K562 (cell line): ENCODE data around the gene GABRA4. TPM values are rescaled to one million over a fixed set of nuclear protein-coding genes. Genes with fewer than 3 reads are reported as not detected.

Source experiments
- ATAC-seq: fragments of 200-7000 bp; cut with Tn5 transposase; 3 replicates; pipeline ENCODE4 v1.9.1; 2020; ENCODE audit warnings: moderate library complexity
- BruUV-seq: library from RNA; stranded (reverse); fragments of 400-500 nt; replicated peaks from 2 replicates; lab custom pipeline; 2021; lab: Mats Ljungman, UMichigan
- CTCF ChIA-PET: fragments of 300-600 bp; formaldehyde crosslinking; extraction: SDS; loops from one replicate; lab custom pipeline; 2021; ENCODE audit warnings: low intra/inter-chr PET ratio; lab: Yijun Ruan, JAX
- POLR2A ChIA-PET: fragments of 300-600, 350-650 bp; sonication (Branson Sonifier 250); formaldehyde crosslinking; extraction: SDS; loops from one replicate; lab custom pipeline; 2021; ENCODE audit warnings: antibody characterized with exemption, inconsistent platforms; lab: Yijun Ruan, JAX
- DNase-seq, 4 experiments: peaks; one replicate each; pipeline versions ENCODE4 v3.0.0 to v3.0.0-alpha.2; 2011 to 2018; ENCODE audit warnings: low spot score in 3 of 4, mixed read lengths in 3 of 4; ENCODE audit errors: extremely low read depth in 1 of 4
- FAIRE-seq: peaks from 2 replicates; lab custom pipeline; 2011; peaks lifted over from hg19 to GRCh38; lab: Jason Lieb, UNC
- H2AFZ ChIP-seq: 2 replicates; pipeline ENCODE4 v1.6.0; 2011; ENCODE audit warnings: low read depth, low read length, control low read depth, inconsistent platforms
- H3K27ac ChIP-seq: fragments of 200-600 bp; 3 replicates; pipeline ENCODE4 v1.8.0; 2011; ENCODE audit warnings: low read depth, mild to moderate bottlenecking, control low read depth, inconsistent platforms, low read length, moderate library complexity, mixed read lengths; ENCODE audit errors: extremely low read depth
- H3K27me3 ChIP-seq, 2 experiments: fragments of 300-600 bp in 1 of 2; 2 replicates in 1 of 2; 3 replicates in 1 of 2; pipeline versions ENCODE4 v1.6.0 to v1.8.0; 2011; ENCODE audit warnings: inconsistent platforms in 2 of 2, low read length in 2 of 2, mild to moderate bottlenecking in 1 of 2, mixed read lengths in 1 of 2, moderate library complexity in 1 of 2; ENCODE audit not compliant: control insufficient read depth in 2 of 2, insufficient read depth in 2 of 2
- H3K36me3 ChIP-seq: fragments of 300-600 bp; 3 replicates; pipeline ENCODE4 v1.8.0; 2011; ENCODE audit warnings: mild to moderate bottlenecking, low read length, inconsistent platforms; ENCODE audit not compliant: control insufficient read depth, insufficient read depth
- H3K4me1 ChIP-seq, 2 experiments: fragments of 200-600 bp in 1 of 2; replicated peaks in 1 of 2; 2 replicates in 1 of 2; 3 replicates in 1 of 2; pipeline versions ENCODE4 v1.5.1 to v1.8.0; 2011; ENCODE audit warnings: inconsistent platforms in 2 of 2, low read length in 2 of 2, mild to moderate bottlenecking in 1 of 2, mixed read lengths in 1 of 2, moderate library complexity in 1 of 2; ENCODE audit not compliant: control insufficient read depth in 2 of 2, insufficient read depth in 2 of 2
- H3K4me2 ChIP-seq: 2 replicates; pipeline ENCODE4 v1.6.1; 2011; ENCODE audit warnings: low read length, control low read depth, inconsistent platforms, mixed read lengths; ENCODE audit not compliant: insufficient read depth
- H3K4me3 ChIP-seq: fragments of 200-600 bp; sonication (generic), shearing (Covaris generic); 2 replicates; pipeline ENCODE4 v1.5.1; 2016; ENCODE audit warnings: control low read depth, inconsistent platforms
- H3K79me2 ChIP-seq: fragments of 200-600 bp; 3 replicates; pipeline ENCODE4 v1.8.0; 2011; ENCODE audit warnings: low read length, inconsistent platforms; ENCODE audit not compliant: control insufficient read depth, insufficient read depth
- H3K9ac ChIP-seq, 2 experiments: 2 replicates each; pipeline versions ENCODE4 v1.6.0 to v1.6.1; 2011; ENCODE audit warnings: low read depth in 2 of 2, low read length in 2 of 2, control low read depth in 1 of 2, inconsistent platforms in 1 of 2, mild to moderate bottlenecking in 1 of 2, mixed read lengths in 1 of 2; ENCODE audit not compliant: insufficient read depth in 1 of 2
- H3K9me1 ChIP-seq: one replicate; pipeline ENCODE4 v1.6.0; 2011; ENCODE audit warnings: inconsistent platforms, mild to moderate bottlenecking, low read length, moderate library complexity; ENCODE audit not compliant: control insufficient read depth, insufficient read depth
- H3K9me3 ChIP-seq: replicated peaks from 2 replicates; pipeline ENCODE4 v1.5.1; 2011; ENCODE audit warnings: low read depth, low read length, inconsistent platforms; ENCODE audit not compliant: control insufficient read depth, insufficient read depth
- H4K20me1 ChIP-seq: replicated peaks from 2 replicates; pipeline ENCODE4 v1.6.1; 2011; ENCODE audit warnings: low read length, inconsistent platforms, mixed read lengths; ENCODE audit not compliant: control insufficient read depth, insufficient read depth
- AFF1 ChIP-seq, 2 experiments: fragments of 450-650 bp; IDR thresholded peaks; 2 replicates each; pipeline ENCODE4 v1.6.1; 2018; ENCODE audit warnings: mild to moderate bottlenecking in 2 of 2, low read depth in 1 of 2; ENCODE audit not compliant: partially characterized antibody in 2 of 2
- BCLAF1 ChIP-seq, 2 experiments: fragments of 450-650 bp in 1 of 2; IDR thresholded peaks; 2 replicates each; pipeline ENCODE4 v1.6.1; 2011 to 2017; ENCODE audit warnings: low read depth in 2 of 2, antibody characterized with exemption in 1 of 2, borderline replicate concordance in 1 of 2, low read length in 1 of 2, mild to moderate bottlenecking in 1 of 2, mixed read lengths in 1 of 2; ENCODE audit not compliant: control insufficient read depth in 1 of 2
- CBX5 ChIP-seq: IDR thresholded peaks from 2 replicates; pipeline ENCODE4 v1.6.1; 2014; ENCODE audit warnings: low read depth, borderline replicate concordance
- CREBBP ChIP-seq: IDR thresholded peaks from one replicate; pipeline ENCODE4 v1.6.1; 2012; ENCODE audit warnings: low read depth, mild to moderate bottlenecking, control low read depth, inconsistent platforms, low read length
- EHMT2 ChIP-seq: fragments of 450-650 bp; IDR thresholded peaks from 2 replicates; pipeline ENCODE4 v1.6.1; 2018; ENCODE audit warnings: antibody characterized with exemption
- HES1 ChIP-seq: fragments of 450-650 bp; IDR thresholded peaks from 2 replicates; pipeline ENCODE4 v1.6.1; 2016; ENCODE audit warnings: low read depth, mild to moderate bottlenecking, moderate library complexity
- NFYB ChIP-seq: IDR thresholded peaks from 2 replicates; pipeline ENCODE4 v1.6.1; 2011; ENCODE audit warnings: mild to moderate bottlenecking, moderate library complexity; ENCODE audit not compliant: insufficient read length; ENCODE audit errors: extremely low read depth
- NR2F6 ChIP-seq: fragments of 450-650 bp; formaldehyde crosslinking; IDR thresholded peaks from 2 replicates; pipeline ENCODE4 v1.4.0; 2020; ENCODE audit warnings: mild to moderate bottlenecking
- SIN3B ChIP-seq: fragments of 450-650 bp; IDR thresholded peaks from 2 replicates; pipeline ENCODE4 v1.6.1; 2017; ENCODE audit warnings: low read depth, mild to moderate bottlenecking, moderate library complexity
- SMARCC2 ChIP-seq: fragments of 450-650 bp; IDR thresholded peaks from 2 replicates; pipeline ENCODE4 v1.6.1; 2017; ENCODE audit warnings: antibody characterized with exemption, moderate library complexity, mild to moderate bottlenecking, low read depth
- TFE3 ChIP-seq: fragments of 450-650 bp; formaldehyde crosslinking; IDR thresholded peaks from 2 replicates; pipeline ENCODE4 v1.4.0; 2020; ENCODE audit warnings: mild to moderate bottlenecking, mixed read lengths
- WGBS: fragments of 100-300 bp; shearing (Covaris generic); methylation state at CpG from one replicate; pipeline ENCODE4 v1.1.6; 2016; ENCODE audit warnings: low coverage, mixed read lengths; ENCODE audit not compliant: insufficient coverage; ENCODE audit errors: missing lambda C conversion rate; 5-methylcytosine and 5-hydroxymethylcytosine counted together
- in situ Hi-C: fragments of 300-500 bp; cut with MboI; formaldehyde crosslinking; loops from 4 replicates; pipeline ENCODE4 v1.15.0; 2018; ENCODE audit warnings: inconsistent platforms, mixed read lengths
- intact Hi-C: fragments of 100-400 bp; cut with micrococcal nuclease; formaldehyde crosslinking; loops from 2 replicates; pipeline ENCODE4 v1.14.2; 2022
- polyA plus RNA-seq, 8 experiments: library from polyadenylated mRNA; depleted of rRNA in 4 of 8; stranded (reverse) in 5 of 8; unstranded in 3 of 8; fragments of >200 nt; fragmentation: Nextera tagmentation in 2 of 8; fragmentation: Illumina TruSeq in 1 of 8; extraction: Ambion mirVana in 2 of 8; extraction: Trizol in 1 of 8; gene quantifications; 2 replicates each; pipeline versions ENCODE4 v1.2.1 to v1.2.3, GENCODE V29; 2011 to 2014; ENCODE audit warnings: inconsistent platforms in 1 of 8, missing spikeins in 1 of 8
- total RNA-seq, 7 experiments: library from RNA; depleted of rRNA in 6 of 7; stranded (reverse); fragments of >200 nt in 6 of 7; fragmentation: Illumina TruSeq in 2 of 7; extraction: Trizol in 2 of 7; gene quantifications; 2 replicates each; pipeline versions ENCODE4 v1.2.1 to v1.2.3, GENCODE V29; 2011 to 2021; ENCODE audit warnings: low replicate concordance in 1 of 7

Gene GABRA4
- total and polyA plus RNA-seq, 9 of the 15 experiments (the other 6 are each of a cell fraction or from before 2014, with no cell fraction given): not detected

GRCh38 chr4:46999566-46999965, 6.2 kb upstream of the GABRA4 start (continued):
- TF ChIP-seq BCLAF1 (IDR thresholded peaks at IDR 0.05; ENCODE audit: borderline replicate concordance in 1 of 2, control insufficient read depth in 1 of 2, low read depth in 2 of 2, low read length in 1 of 2): no peak
- TF ChIP-seq HES1: no peak
- no peak for TF ChIP-seq NR2F6

- Histone ChIP-seq H3K36me3 (no peaks in the 10 kb centered on the region), H2AFZ (no peak overlapping the region), H3K4me3 (no peak overlapping the region), H3K9me1 (no peaks in the 10 kb centered on the region), H3K27ac (no peak overlapping the region), H3K4me2 (no peak overlapping the region), H4K20me1 (no peaks in the 10 kb centered on the region), H3K9ac (no peak overlapping the region), H3K79me2 (no peaks in the 10 kb centered on the region), H3K9me3 (no peaks in the 10 kb centered on the region), H3K27me3 (no peaks in the 10 kb centered on the region), H3K4me1 (no peaks in the 10 kb centered on the region)
- WGBS: 0% methylated on average over 14 of the region's 14 CpGs
- no TSS peak for BruUV-seq
- no peak for FAIRE-seq
- DNase-seq: no peak
- ChIA-PET CTCF (no interaction called here), POLR2A (no interaction called here)
- in situ Hi-C loops: no loop called here
- no peak for ATAC-seq
- intact Hi-C loops: no loop called here
- TF ChIP-seq CBX5 (no peak), NFYB (no peak), SIN3B (no peak), SMARCC2 (no peak), AFF1 (IDR thresholded peaks at IDR 0.05; ENCODE audit: low read depth in 1 of 2, partially characterized antibody in 2 of 2) (no peak), TFE3 (no peak), CREBBP (no peak), EHMT2 (no peak)
Observed at GRCh38 chr4:46994007-46994405, 625 bp upstream of the GABRA4 start.
